ENCODE results near the gene TLR9.

DNA sequence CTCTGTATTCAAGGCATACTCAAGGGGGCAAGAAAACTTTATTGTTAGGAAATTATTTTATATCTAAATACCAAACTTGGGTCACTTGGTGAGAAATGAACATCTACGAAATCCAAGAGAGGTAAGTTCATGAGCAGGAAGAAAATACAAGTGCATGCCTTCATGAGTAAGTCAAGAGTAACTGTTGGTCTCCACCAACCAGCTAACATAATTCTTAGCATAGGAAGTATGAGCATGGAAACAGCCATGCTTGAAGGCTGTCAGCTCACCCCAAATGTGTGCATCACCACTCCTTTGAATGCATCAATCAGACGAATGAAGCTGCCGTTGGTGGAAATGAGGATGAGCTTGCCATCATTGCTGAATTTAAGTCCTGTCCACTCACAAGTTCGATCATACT, 34.0 kb upstream of the TLR9 start:
- no peak for TF ChIP-seq ETV6 (CRISPR knock-in tag; IDR thresholded peaks at IDR 0.05)
- TF ChIP-seq, protein P1, sequence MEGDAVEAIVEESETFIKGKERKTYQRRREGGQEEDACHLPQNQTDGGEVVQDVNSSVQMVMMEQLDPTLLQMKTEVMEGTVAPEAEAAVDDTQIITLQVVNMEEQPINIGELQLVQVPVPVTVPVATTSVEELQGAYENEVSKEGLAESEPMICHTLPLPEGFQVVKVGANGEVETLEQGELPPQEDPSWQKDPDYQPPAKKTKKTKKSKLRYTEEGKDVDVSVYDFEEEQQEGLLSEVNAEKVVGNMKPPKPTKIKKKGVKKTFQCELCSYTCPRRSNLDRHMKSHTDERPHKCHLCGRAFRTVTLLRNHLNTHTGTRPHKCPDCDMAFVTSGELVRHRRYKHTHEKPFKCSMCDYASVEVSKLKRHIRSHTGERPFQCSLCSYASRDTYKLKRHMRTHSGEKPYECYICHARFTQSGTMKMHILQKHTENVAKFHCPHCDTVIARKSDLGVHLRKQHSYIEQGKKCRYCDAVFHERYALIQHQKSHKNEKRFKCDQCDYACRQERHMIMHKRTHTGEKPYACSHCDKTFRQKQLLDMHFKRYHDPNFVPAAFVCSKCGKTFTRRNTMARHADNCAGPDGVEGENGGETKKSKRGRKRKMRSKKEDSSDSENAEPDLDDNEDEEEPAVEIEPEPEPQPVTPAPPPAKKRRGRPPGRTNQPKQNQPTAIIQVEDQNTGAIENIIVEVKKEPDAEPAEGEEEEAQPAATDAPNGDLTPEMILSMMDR (IDR thresholded peaks at IDR 0.05), result no peak
- TF ChIP-seq, protein P2, sequence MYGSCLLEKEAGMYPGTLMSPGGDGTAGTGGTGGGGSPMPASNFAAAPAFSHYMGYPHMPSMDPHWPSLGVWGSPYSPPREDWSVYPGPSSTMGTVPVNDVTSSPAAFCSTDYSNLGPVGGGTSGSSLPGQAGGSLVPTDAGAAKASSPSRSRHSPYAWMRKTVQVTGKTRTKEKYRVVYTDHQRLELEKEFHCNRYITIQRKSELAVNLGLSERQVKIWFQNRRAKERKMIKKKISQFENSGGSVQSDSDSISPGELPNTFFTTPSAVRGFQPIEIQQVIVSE (CRISPR knock-in tag; IDR thresholded peaks at IDR 0.05; ENCODE audit: borderline replicate concordance), result no peak
- no peak for TF ChIP-seq ZNF396 (CRISPR knock-in tag; IDR thresholded peaks at IDR 0.05; ENCODE audit: borderline replicate concordance)
